Neural progenitor cell (in vitro differentiated cells): ENCODE results near the gene CDK5RAP2. TPM values are rescaled to one million over a fixed set of nuclear protein-coding genes. Genes with fewer than 3 reads are reported as not detected.

Source experiments
- DNase-seq: peaks from one replicate; pipeline ENCODE4 v3.0.0-alpha.2; 2016; ENCODE audit warnings: low spot score
- H2AFZ ChIP-seq: fragments of 200-600 bp; sonication (generic); replicated peaks from 2 replicates; pipeline ENCODE4 v1.6.1; 2016; ENCODE audit warnings: antibody characterized with exemption
- H3F3A ChIP-seq: fragments of 200-600 bp; sonication (generic); 2 replicates; pipeline ENCODE4 v1.6.1; 2016; ENCODE audit warnings: antibody characterized with exemption, low read depth
- H3K27ac ChIP-seq: fragments of 200-600 bp; sonication (generic); 2 replicates; pipeline ENCODE4 v1.5.1; 2016; ENCODE audit warnings: mild to moderate bottlenecking
- H3K27me3 ChIP-seq: fragments of 200-600 bp; sonication (generic); 2 replicates; pipeline ENCODE4 v1.6.1; 2016; ENCODE audit warnings: mild to moderate bottlenecking, moderate library complexity
- H3K36me3 ChIP-seq: fragments of 200-600 bp; sonication (generic); 2 replicates; pipeline ENCODE4 v1.5.1; 2016
- H3K4me1 ChIP-seq: fragments of 200-600 bp; sonication (generic); 2 replicates; pipeline ENCODE4 v1.6.1; 2016; ENCODE audit warnings: mixed run types
- H3K4me2 ChIP-seq: fragments of 200-600 bp; sonication (generic); 2 replicates; pipeline ENCODE4 v1.6.1; 2016
- H3K4me3 ChIP-seq: fragments of 200-600 bp; sonication (generic); 2 replicates; pipeline ENCODE4 v1.5.1; 2016
- H3K79me2 ChIP-seq: fragments of 200-600 bp; sonication (generic); 2 replicates; pipeline ENCODE4 v1.6.1; 2016; ENCODE audit warnings: low read depth
- H3K9ac ChIP-seq: fragments of 200-600 bp; sonication (generic); 2 replicates; pipeline ENCODE4 v1.6.1; 2016
- H3K9me3 ChIP-seq: fragments of 200-600 bp; sonication (generic); 2 replicates; pipeline ENCODE4 v1.5.1; 2016; ENCODE audit warnings: low read depth
- H4K20me1 ChIP-seq: fragments of 200-600 bp; sonication (generic); 2 replicates; pipeline ENCODE4 v1.6.1; 2016; ENCODE audit warnings: low read depth
- H3K27ac Mint-ChIP-seq: 3 replicates; pipeline ENCODE4 v1.8.0; 2021; ENCODE audit warnings: mixed read lengths
- H3K27me3 Mint-ChIP-seq: 2 replicates; pipeline ENCODE4 v1.8.0; 2022; ENCODE audit warnings: low read depth, mild to moderate bottlenecking, inconsistent platforms, moderate library complexity, mixed read lengths; ENCODE audit not compliant: insufficient read depth
- H3K36me3 Mint-ChIP-seq: 3 replicates; pipeline ENCODE4 v1.8.0; 2021; ENCODE audit warnings: mixed read lengths
- H3K4me1 Mint-ChIP-seq: 3 replicates; pipeline ENCODE4 v1.8.0; 2021; ENCODE audit warnings: mixed read lengths
- H3K4me3 Mint-ChIP-seq: 3 replicates; pipeline ENCODE4 v1.8.0; 2021; ENCODE audit warnings: mild to moderate bottlenecking, moderate library complexity, mixed read lengths
- H3K9me3 Mint-ChIP-seq: 3 replicates; pipeline ENCODE4 v1.8.0; 2020; ENCODE audit warnings: mixed read lengths
- CTCF ChIP-seq: fragments of 200-600 bp; sonication (generic); IDR thresholded peaks from 2 replicates; pipeline ENCODE4 v1.5.1; 2017; ENCODE audit warnings: antibody characterized with exemption, mild to moderate bottlenecking
- EZH2 ChIP-seq: fragments of 200-600 bp; sonication (generic); IDR thresholded peaks from 2 replicates; pipeline ENCODE4 v1.6.1; 2017; ENCODE audit warnings: antibody characterized with exemption, mild to moderate bottlenecking, moderate library complexity
- EZH2phosphoT487 ChIP-seq: fragments of 200-600 bp; sonication (generic); IDR thresholded peaks from 2 replicates; pipeline ENCODE4 v1.6.1; 2017; ENCODE audit warnings: antibody characterized with exemption
- total RNA-seq: library from RNA; depleted of rRNA; stranded (reverse); fragments of >200 nt; gene quantifications from 2 replicates; pipeline ENCODE4 v1.2.3, GENCODE V29; 2015; ENCODE audit warnings: low replicate concordance

CDK5RAP2 gene
- total RNA-seq, 1 donor from 2014 or later, result 62.5 TPM

GRCh38 chr9:120477534-120478001 is 102.4 kb downstream of the CDK5RAP2 start:
- Histone ChIP-seq H3K4me1 (no peaks in the 10 kb centered on the region), H3K9ac (no peak overlapping the region), H3F3A (peaks cover 7% of the 10 kb centered on the region), H3K9me3 (no peaks in the 10 kb centered on the region), H4K20me1 (no peaks in the 10 kb centered on the region), H2AFZ (no peak overlapping the region), H3K4me3 (no peak overlapping the region), H3K36me3 (no peaks in the 10 kb centered on the region), H3K27ac (no peak overlapping the region), H3K27me3 (no peaks in the 10 kb centered on the region), H3K4me2 (no peak overlapping the region), H3K79me2 (no peaks in the 10 kb centered on the region)
- H3K27me3 Mint-ChIP-seq, result no peaks in the 10 kb centered on the region
- H3K36me3 Mint-ChIP-seq, result peaks cover 17% of the 10 kb centered on the region
- no peaks in the 10 kb centered on the region for H3K9me3 Mint-ChIP-seq
- H3K27ac Mint-ChIP-seq, result no peak overlapping the region
- peak; percentile 82 for TF ChIP-seq CTCF
- no peak for TF ChIP-seq EZH2phosphoT487
- H3K4me1 Mint-ChIP-seq, result no peaks in the 10 kb centered on the region
- peak; percentile 66 for DNase-seq
- H3K4me3 Mint-ChIP-seq, result no peak overlapping the region

GRCh38 chr9:120475341-120475740 is 104.6 kb downstream of the CDK5RAP2 start:
- Histone ChIP-seq H3K27me3 (no peaks in the 10 kb centered on the region), H3K9me3 (no peaks in the 10 kb centered on the region), H4K20me1 (no peaks in the 10 kb centered on the region), H3K4me2 (no peak overlapping the region), H3K9ac (no peak overlapping the region), H3K36me3 (peaks cover 5% of the 10 kb centered on the region), H3K79me2 (no peaks in the 10 kb centered on the region), H3K4me3 (no peak overlapping the region), H3F3A (peaks cover 7% of the 10 kb centered on the region), H2AFZ (no peak overlapping the region), H3K4me1 (no peaks in the 10 kb centered on the region), H3K27ac (no peak overlapping the region)
- H3K9me3 Mint-ChIP-seq, result no peaks in the 10 kb centered on the region
- TF ChIP-seq EZH2phosphoT487 (no peak), EZH2 (no peak), CTCF (no peak)
- H3K4me1 Mint-ChIP-seq, result no peaks in the 10 kb centered on the region
- H3K36me3 Mint-ChIP-seq, result peaks cover 24% of the 10 kb centered on the region
- no peaks in the 10 kb centered on the region for H3K27me3 Mint-ChIP-seq
- H3K27ac Mint-ChIP-seq, result no peak overlapping the region
- no peak for DNase-seq
- H3K4me3 Mint-ChIP-seq, result no peak overlapping the region

- no peaks in the 10 kb centered on the region for H3K9me3 ChIP-seq
- Mint-ChIP-seq H3K36me3 (peaks cover 25% of the 10 kb centered on the region), H3K27ac (peak overlapping the region; percentile 46), H3K9me3 (no peaks in the 10 kb centered on the region), H3K27me3 (no peaks in the 10 kb centered on the region), H3K4me3 (no peak overlapping the region), H3K4me1 (no peaks in the 10 kb centered on the region)
- no peaks in the 10 kb centered on the region for H3K79me2 ChIP-seq
- peaks cover 7% of the 10 kb centered on the region for H3F3A ChIP-seq
- no peak overlapping the region for H3K4me2 ChIP-seq
- no peak overlapping the region for H3K4me3 ChIP-seq
- no peak for TF ChIP-seq EZH2phosphoT487
- TF ChIP-seq EZH2, result no peak
- no peak for TF ChIP-seq CTCF
- no peaks in the 10 kb centered on the region for H4K20me1 ChIP-seq
- DNase-seq, result no peak
- H3K27ac ChIP-seq, result no peak overlapping the region
- H3K36me3 ChIP-seq, result peaks cover 5% of the 10 kb centered on the region
- no peak overlapping the region for H2AFZ ChIP-seq
- no peak overlapping the region for H3K9ac ChIP-seq
- H3K4me1 ChIP-seq, result no peaks in the 10 kb centered on the region
- H3K27me3 ChIP-seq, result no peaks in the 10 kb centered on the region
These were observed 105.2 kb downstream of the CDK5RAP2 start for GRCh38 chr9:120474591-120475243.
